Esophagus mucosa (tissue), 1 donor: ENCODE results near the gene G6PC3. TPM values are rescaled to one million over a fixed set of nuclear protein-coding genes. Genes with fewer than 3 reads are reported as not detected.
"Not testable (repeated sequence)": the region's sequence is repeated elsewhere in the genome, so short reads cannot be mapped to it uniquely, and the experiment has no call there.

Experiments used
- ATAC-seq: fragments of 200-7000 bp; cut with Tn5 transposase; one replicate; pipeline ENCODE4 v1.9.1; 2020
- total RNA-seq: library from RNA; stranded (reverse); gene quantifications from one replicate; pipeline ENCODE4 v1.2.4, GENCODE V29; 2023
- donor health status: DM: yes; HTN: yes; CAD: no.

The G6PC3 gene
- total RNA-seq, 1 donor from 2014 or later: 24.0 TPM

DNA sequence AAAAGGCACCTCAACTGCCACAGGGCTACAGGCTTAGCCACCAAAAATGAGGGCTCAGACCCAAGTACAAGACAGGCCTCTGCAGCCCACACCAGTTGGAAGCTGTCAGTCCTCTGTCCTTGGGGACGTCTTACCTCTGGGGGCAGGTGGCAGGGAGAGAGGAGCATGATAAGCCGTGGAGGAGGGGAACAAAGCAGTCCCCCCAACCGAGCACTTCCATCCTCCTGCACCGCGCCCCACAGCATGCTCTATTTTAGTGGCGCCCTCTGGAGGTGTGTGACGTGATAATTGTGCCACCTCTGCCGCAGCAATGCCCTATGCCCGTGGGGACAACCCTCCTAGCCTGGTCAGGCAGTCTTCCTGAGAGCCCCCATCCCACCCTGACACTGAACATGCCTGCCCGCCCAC is 13.6 kb downstream of the G6PC3 start:
- no peak for ATAC-seq

DNA sequence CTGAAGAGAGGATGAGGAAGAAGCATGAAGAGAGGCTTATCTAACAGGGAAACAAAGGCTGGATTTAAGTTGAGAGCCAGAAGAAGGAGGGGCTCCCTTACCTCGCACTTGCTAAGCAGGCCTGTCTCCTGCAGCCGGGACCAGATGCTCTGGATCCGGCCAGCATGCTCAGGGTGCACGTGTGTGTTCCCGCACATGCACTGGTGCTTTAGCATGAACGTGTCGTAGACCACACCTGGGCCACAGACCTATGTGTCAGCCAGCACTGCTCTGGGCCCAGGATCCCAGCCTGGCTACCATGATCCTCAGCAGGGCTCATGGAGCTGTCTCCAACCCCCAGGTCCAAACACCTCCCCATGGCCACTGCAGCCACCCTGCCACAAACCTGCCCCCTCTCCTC is 14.4 kb downstream of the G6PC3 start:
- ATAC-seq: no peak

DNA sequence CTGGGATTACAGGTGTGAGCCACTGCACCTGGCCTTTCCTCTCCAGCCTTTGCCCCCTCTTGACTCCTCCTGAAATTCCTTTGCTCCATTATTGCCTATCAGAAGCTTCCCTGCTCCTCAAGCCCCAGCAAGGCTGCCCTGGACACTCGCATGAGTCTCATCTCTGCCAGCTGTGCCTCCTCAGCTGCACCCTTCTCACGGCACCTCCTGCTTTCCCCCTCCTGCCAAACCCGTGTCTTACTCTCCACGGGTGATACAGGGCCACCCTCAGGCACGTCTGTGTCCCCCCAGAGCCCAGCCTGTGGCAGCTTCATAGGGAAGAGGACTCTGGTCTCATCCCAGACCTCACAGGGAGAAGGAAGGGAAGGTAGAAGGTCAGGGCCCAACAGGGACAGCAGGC is 15.4 kb downstream of the G6PC3 start:
- no peak for ATAC-seq

DNA sequence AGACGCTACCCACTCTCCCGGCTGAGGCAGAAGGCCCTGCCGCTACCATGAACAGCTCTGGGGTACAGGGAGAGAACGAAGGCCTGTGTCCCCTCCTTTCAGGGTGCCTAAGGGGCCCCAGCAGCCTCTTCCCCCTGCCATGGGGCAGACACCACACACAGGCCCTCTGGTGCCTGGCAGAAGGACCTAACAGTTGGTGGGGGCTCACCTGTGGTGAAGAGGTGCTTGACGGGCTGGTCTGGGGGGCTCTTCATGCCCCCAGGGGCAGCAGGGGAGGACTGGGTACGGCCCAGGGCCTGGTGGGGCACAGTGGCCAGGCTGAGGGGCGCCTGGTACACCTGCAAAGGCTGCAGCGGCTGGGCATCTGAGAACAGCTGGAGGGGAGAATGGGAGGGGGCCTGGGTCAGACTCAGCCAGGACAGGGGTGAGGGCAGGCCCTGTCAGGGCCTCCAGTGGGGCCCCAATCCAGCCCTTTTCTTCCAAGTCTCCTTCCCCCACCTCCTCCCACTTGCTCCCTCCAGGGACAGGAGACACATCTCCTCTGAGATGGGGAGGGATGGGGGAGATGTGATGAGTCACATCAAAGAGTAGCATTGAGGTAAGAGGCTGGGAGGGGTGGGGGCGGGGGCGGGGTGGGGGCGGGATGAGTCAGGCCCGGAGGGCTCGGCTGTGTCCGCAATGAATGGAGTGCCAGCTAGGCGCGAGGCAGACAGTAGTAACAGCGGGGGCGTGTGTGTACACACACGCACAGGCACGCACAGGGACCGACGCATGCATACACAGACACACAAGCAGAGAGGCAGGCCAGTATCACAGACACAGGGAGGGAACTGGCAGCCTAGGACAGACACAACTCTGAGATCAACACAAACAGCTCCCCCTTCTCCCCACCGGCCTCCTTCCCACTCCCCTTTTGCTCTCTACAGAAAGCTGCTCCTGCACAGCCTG is 16.1 kb downstream of the G6PC3 start:
- peak; percentile 76 for ATAC-seq

DNA sequence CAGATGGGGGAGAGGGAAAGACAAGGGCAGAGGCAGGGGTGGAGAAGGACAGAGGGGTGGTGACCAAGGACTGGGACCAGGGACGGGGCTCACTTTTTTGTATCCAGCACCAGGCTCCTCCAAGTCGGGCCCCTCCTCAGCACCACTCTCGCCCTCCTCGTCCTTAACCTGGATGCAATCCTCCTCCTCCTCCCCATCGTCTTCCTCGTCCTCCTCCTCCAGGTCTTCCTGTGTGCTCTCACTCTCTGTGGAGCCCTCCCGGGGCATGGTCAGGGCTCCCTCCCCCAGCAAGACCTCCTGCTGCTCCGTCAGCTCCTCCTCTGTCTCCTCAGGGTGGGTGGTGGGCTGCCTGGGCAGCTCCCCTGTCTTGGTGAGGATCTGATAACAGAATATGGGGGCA is 16.8 kb downstream of the G6PC3 start:
- no peak for ATAC-seq

DNA sequence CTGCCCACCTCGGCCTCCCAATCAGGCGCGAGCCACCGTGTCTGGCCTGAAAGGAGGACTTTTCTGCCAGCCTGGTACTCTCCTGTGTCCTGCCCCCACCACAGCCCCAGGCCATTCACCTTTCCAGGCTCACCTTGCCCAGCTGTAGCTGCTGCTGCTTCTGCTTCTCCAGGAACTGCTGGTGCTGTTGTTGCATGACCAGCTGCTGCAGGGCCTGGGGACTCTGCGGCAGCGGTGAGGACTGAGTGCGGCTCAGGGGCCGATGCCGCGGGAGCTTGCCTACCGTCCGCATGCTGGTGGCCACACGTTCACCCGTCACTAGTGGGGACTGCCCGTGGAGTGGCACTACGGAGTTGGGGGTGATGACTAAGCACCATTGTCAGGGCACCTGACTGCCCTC is 17.7 kb downstream of the G6PC3 start:
- no peak for ATAC-seq

DNA sequence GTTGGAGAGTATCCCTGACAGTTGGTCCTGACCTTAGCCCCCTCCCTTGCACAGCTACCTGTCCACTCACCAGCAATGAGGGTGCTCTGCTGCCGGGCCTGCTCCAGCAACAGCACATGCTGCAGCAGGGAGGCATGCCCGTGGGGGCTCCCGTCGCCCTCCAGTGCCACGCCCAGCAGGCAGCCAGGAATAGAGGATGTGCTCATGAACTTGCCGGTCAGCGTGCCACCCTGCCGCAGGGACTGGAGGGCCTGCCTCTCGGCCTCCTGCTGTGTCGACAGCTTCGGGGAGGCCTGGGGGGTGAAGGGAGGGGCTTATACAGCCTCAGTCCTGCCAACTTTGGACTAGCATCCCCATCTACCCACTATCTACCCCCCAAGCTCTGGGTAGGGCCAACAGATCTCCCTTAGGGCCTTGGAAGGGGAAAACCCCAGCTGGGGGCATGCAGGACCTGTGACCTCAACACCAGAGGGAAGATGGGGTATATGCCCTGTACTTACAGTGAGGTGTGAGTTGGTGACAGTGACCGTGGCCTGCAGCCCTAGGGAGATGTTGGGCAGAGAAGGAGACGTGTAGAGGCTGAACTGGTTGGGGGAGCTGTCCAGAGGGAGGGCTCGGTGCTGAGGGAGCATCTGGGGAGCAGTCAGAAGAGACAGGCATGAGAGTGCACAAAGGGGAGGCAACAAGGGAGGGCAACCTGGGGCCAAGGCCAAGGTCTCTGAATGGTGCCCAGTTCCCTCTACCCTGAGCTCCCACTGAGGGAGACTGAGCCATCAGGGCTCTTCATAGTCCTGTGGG is 20.9 kb downstream of the G6PC3 start:
- ATAC-seq: no peak

DNA sequence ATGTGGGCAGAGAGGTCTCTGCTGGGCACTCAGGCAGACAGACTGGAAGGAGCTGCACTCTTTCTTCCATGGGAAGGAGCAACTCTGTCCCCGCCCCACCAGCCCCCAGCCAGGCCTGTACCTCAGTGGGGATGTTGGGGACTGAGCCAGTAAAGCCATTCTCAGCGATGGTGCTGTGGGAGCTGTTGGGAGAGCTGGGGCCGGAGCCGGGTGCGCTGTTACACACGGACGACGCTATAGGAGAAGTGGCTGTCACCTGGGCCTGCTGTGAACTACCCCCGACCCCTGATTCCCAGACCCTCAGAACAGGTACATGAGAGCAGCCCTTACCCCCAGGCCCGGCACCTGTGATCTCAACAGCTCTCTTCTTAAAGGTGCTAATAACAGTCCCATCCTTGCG is 21.5 kb downstream of the G6PC3 start:
- ATAC-seq: no peak

DNA sequence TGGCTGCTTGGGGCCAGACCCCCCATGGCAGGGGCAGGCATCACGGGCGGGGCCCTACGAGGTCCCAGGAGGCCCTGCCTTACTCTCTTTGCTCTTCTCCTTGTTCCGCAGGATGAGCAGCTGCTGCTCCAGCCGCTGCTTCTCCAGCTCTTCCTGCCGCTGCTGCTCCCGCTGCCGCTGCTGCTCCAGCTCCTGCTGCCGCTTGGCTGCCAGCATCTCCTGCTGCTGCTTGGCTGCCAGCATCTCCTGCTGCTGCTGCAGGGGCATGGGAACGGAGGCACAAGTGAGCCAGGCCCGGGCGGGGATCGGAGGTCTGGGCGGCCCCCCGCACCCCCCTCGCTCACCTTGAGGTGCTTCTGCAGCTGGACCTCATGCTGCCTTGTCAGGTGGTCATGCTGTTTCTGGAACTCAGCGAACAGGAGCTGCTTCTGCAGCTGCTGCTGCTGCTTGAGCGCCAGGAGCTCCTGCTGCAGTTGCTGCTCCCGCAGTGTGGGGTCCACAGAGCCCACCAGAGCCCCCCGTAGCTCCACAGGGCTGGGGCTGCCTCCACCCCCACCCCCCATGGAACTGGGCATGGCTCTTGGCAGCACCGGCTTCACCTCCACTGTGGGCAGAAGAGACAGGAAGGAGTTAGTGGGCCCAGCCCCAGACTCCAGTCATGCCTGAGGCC is 22.8 kb downstream of the G6PC3 start:
- no peak for ATAC-seq

DNA sequence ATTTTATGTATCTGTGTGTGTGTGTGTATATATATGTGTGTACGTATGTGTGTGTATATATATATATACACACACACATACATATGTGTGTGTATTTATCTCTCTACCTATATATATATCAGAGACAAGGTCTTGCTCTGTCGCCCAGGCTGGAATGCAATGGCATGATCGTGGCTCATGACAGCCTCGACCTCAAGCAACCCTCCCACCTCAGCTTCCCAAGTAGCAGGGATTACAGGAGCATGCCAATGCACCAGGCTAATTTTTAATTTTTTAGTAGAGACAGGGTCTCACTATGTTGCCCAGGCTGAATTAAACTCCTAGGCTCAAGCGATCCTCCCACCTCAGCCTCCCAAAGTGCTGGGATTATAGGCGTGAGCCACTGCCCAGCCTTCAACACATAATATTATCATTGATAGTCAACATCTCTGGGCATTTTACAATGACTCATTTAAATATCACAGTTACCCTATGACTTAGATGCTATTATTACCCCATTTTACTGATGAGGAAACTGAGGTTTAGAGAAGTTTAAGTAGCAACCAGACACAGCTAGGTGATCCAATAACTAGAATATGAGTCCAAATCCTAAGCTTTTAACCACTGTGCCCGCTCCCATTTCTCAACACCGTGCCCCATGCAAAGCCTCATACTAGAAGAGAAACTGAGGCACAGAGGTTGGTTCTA is 24.3 kb downstream of the G6PC3 start:
- ATAC-seq: no peak

DNA sequence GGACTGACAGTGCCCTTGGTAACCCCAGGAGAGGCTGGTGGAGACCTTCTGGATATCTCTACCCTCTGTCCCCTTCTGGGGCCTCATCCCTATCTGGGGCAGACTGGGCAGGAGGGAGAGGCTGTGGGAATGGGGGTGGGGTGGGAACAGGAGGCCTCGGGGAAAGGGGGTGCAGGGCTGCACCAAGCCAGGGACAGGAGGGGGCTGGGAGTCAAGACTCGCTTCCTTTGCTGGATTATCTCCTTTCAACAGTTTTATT is 24.8 kb downstream of the G6PC3 start:
- ATAC-seq: no peak

DNA sequence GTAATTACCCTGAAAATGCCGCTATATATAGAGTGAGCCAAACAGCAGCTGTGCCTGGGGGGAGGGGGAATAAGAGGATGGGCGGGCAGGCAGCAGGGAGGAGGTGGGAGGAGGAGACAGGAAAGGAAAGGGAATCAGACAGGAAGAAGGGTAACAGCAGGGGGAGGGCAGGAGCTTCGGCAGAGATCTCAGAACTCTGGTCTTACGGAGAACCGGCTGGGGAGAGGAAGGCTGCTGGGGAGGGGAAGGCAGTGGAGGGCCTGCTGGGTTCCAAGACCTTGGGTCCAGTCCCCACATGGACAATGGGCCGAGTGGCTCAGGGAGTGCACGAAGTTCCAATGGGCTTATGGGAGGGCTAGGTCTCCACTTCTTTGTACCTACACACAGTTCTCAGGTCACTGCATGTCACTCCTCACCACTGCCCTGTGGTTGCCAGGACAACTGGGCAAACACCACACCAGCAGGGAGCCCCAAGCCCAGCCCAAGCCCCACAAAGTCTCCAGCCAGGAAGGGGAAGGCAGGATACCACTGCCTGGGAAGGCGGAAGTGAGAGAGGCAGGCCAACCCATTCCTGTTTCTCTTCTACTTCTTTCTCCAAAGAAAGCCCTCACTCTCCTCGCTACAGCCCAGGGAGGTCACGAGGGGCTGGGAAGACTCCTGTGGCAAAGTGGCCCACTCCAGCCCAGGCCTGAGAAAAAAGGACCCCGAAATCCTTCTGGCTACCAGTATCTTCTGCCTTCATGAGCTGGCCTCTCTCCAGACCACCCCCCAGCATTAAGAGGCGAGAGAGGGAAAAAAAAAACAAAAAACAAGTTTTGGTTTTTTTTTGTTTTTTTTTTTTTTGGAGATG is 25.3 kb downstream of the G6PC3 start:
- ATAC-seq: peak; percentile 30

DNA sequence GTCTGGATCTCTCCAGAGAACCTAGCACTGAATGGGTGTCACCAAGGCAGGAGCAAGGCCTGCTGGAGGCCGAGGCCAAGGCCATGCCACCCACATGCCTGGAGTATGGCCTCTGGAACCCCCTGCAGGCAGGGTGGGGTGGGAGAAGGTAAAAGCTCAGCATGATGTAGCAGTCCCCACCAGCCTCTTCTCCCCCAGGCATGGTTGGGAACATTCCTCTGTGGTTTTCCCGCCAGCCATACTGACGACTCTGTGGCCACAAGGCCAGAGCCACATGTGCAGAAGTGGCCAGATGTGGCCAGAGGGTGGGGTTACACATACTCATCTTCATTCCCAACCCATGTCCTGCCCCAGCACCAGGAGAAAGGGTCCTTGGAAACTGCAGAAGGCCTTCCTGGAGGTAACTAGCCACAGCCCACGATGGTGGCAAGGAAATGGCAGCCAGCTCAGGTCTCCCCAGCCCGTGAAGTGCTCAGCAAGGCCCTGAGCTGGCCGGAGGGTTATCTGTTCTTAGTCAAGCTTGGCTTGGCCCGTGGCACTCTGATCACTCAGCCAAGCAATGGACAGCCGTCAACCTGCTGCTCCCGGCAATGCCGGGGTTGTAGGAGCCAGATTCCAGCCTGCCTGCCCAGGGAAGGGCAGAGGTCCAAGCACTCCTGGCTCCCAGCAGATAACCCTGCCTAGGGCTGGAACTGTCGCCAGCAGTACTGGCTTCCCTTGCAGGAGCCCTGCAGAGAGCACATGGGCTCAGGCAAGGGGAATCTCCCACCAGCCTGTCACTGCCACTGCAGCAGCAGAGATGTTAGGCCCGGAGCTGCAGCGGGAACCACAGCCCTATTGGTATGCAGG is 26.8 kb downstream of the G6PC3 start:
- ATAC-seq: peak; percentile 1

DNA sequence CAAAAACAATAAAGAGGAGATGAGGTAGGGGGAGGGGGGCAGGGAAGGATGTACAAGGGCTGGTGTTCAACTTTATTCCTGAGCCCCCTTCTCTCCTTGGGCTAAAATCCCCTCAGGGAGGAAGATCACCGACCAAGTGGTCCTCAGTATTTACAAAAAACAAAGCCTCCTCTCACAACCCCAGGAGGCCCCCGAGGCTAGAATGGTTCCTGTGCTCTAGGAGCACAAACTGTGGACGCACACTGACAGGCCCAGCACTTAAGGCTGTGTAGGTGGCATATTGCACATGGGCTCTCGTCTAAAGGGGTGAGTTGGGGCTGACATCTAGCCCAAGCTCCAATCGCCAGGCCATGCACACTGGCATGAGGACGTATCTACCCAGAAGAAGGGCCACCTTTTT is 31.3 kb downstream of the G6PC3 start:
- not testable (repeated sequence) for ATAC-seq

DNA sequence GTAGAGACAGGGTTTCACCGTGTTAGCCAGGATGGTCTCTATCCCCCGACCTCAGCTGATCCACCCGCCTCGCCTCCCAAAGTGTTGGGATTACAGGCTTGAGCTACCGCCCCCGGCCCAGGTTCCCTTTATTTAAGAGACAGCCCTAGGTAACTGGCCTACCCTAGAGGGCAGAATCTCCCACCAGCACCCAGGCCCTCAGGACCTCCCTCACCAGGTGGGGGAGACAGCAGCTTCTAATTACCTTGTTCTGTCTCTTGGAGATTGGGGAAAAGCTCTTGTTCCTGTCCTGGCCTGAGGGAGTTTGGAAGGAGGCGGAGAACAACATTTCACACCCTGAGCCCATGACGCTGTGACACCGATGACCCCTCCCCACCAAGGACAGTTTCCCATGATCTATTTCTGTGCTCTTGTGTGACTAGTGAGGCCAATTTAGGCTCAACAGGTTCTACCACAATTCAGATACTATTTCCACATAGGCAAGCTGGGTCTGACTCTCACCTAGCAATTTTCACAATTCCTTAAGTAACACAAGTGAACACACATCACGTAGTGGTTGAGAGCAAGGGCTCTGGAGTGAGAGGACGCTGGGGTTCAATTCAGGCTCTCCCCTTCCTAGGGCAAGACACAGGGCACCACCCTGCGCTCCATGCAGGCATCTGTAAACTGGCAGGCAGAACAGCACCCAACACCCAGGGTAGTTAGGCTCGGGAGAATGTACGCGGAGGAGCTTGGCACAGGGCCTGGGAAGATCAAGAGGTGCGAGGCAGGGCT is 32.5 kb downstream of the G6PC3 start:
- ATAC-seq: peak; percentile 89

DNA sequence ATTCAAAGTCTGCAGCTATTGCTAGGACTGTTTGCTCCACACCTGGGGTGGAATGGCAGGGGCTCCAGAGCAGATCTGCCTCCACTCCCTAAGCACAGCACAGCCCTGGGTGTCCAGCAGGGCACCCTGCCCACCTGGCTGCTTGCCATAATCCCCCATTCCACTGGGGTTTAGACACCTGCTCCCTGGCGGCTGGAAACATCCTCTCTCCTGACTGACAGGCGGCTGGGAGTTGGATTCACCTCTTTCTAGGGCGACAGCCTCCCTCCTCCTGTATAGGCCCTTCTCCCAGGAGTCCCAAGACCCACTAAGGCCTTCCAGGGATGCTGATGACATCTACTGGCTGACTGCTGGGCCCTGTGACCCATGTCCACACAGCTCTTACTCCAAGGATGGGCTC is 34.9 kb downstream of the G6PC3 start:
- ATAC-seq: no peak

DNA sequence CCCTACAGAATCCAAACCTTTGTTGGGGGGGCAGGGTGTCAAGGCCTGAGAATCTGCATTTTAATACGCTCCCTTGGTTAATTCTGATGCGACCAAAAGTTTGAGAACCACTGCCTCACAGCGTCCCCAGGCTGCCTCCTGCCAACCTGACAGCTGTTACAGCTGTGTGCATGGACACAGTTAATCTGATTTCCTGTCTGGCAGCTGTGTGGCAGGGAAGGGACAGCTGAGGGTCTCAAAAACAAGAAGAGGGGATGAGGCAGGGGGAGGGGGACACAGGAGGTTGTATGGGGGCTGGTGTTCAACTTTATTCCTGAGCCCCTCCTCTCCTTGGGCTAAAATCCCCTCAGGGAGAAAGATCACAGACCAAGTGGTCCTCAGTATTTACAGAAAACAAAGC is 35.4 kb downstream of the G6PC3 start:
- no peak for ATAC-seq

DNA sequence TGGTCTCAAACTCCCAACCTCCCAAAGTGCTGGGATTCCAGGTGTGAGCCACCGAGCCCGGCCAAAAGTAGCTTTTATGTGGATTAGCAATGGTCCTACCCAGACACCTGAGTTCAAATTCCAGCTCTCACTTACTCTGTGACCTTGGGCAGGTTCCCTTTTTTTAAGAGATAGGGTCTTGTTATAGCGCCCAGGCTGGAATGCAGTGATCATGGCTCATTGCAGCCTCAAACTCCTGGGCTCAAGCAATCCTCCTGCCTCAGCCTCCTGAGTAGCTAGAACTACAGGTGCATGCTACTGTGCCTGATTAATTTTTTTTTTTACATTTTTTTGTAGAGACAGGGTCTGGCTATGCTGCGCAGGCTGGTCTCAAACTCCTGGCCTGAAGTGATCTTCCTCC is 36.3 kb downstream of the G6PC3 start:
- ATAC-seq: no peak

DNA sequence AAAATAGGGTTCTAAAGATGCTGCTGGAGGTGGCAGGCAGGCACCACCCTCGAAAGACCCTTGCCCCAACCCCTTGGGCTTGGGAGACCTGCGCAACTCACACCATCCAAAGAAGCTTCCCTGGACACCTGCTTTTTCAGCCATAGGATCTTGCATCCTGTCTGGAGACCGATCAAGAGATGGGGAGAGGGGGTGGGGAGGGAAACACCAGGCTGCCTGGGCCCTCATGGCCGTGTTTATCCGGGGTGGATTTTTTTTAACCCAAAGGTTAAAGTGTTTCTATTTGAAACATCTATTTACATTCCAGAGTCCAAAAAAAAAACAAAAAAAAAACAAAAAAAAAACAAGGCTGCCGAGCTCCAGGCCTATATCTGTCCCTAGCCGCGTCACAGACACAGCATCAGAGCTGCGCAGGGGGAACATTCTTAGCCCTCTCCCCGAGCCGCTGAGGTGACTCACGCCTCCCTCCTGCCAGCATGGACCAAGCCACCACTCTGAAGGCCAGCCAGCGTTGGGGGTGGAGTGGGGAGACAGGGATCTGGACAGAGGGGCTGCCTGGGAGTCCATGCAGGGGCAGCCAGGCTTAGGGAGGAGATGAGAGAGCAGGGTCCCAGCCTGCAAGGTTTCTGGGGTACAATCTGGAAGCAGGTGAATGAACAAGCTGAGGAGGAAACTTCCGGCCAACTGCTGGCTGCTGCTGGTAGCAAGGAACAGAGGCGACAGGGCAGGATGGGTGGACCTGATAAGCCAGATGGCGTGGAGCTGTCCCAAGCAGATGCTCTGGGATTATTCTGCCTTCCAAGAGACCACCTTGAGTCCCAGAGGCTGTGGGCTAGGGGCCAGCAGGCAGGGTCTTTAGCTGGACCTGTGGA is 38.1 kb downstream of the G6PC3 start:
- ATAC-seq: no peak
